NCI-H774 (cell line): ENCODE data around the gene BIN1.
"Not testable (repeated sequence)": the region's sequence is repeated elsewhere in the genome, so short reads cannot be mapped to it uniquely, and the experiment has no call there.

Experiments
- DNase-seq: peaks from one replicate; lab custom pipeline; 2025; lab: John Stamatoyannopoulos, UW

BIN1 gene

DNA sequence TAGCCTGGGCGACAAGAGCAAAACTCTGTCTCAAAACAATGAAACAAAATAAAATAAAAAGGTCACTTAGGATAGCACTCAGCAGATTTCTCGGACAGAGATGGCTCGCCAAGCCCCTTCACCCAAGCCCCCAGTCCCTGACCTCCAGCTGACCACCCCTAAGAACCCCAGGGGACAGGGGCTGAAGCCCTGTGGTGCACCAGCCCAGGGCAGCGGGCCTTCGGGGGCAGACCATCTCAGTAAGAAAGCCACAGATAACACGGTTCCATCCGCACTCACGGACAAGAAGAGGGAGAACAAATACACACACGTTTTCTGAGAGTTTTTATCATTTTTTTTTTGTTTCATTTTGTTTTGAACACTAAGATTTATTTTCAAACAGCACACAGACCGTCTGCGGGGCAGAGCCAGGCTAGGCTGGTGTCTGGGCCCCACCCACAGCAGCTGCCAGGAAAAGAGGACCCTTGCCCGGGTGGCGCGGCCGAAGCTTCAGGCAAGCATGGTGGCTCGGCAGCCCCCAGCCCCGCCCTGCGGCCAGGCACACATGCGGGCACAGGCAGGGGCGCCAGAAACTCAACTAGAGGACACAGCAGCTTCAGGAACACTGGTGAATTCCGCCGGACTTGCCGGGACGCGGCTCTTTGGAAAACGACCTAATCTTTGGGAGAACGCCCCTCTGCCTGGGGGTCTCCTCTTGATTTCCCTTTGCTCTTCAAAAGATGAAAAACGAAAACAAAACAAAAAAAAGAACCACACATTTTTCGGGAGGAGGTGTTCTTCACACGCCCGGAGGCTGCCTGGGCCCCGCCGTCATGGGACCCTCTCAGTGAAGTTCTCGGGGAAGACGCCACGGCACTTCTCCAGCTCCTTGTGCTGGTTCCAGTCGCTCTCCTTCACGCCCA, 59.0 kb downstream of the BIN1 start:
- no peak for DNase-seq

DNA sequence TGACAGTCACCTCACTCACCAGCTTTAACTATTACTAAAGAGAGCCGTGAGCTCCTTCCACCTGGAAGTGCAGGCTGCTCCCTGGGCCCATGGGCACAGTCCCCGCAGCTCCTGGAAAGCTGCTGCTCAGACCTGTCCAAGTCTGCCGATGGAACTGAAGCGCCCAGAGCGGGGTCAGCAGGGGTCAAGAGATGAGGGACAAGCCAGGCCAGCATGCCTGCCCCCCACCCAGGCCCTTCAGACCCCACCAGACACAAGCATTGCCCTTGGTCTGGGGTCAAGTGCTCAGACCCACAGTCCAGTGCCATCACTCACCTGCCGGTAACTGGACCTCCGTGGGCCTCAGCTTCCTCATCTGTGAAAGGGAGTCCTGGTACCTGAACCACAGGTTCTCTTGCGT, 59.9 kb downstream of the BIN1 start:
- no peak for DNase-seq

DNA sequence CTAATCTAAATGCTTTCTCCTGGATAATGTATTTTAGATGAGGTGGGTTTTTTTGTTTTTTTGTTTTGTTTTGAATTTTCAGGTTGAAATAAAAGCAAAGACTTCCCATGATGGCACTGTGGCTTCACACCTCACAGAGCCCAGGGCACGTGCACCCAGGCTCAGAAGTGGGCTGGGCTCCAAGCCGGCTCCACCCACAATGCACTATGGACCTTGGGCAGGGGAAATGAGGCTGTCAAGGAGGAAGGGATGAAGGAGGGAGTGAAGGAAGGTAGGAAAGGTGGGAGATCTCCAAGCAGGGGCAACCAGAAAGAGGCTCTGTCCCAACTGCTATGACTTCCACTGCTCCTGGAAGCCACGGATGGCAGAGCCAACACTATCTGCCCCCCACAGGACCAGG, 60.4 kb downstream of the BIN1 start:
- DNase-seq, result no peak

DNA sequence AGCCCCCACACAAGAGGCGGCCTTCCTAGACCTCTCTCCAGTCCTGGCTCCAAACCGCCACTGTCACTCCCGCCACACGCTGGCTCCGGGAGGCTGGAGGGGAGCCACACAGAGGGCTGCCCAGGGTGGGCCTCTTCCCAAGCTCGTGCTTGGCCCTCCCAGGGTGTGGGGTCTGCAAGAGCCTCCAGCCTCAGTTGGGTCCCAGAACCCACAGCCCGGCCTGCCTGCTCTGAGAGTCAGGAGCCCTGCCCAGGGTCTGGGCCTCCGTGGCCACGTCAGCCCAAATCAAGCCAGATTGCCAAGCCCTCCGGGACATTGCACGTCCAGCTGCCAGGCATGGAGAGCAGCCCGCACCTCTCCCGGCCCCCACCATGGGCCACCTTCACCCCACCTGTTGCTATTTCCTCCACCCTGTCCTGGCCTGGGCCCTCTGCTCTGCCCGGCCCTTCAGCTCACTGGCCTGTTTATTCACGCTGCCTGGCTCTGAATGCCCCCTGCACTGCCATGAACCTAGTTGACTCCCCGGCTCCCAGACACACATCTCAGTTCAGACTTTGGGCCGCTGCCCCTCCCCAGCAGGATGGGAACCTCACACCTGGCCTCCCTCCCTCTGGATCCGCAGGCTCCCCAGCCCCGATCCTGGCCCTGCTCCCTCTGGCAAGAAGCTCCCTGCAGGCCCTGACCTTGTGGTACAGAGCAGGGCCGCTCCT, 61.0 kb downstream of the BIN1 start:
- DNase-seq, result no peak

DNA sequence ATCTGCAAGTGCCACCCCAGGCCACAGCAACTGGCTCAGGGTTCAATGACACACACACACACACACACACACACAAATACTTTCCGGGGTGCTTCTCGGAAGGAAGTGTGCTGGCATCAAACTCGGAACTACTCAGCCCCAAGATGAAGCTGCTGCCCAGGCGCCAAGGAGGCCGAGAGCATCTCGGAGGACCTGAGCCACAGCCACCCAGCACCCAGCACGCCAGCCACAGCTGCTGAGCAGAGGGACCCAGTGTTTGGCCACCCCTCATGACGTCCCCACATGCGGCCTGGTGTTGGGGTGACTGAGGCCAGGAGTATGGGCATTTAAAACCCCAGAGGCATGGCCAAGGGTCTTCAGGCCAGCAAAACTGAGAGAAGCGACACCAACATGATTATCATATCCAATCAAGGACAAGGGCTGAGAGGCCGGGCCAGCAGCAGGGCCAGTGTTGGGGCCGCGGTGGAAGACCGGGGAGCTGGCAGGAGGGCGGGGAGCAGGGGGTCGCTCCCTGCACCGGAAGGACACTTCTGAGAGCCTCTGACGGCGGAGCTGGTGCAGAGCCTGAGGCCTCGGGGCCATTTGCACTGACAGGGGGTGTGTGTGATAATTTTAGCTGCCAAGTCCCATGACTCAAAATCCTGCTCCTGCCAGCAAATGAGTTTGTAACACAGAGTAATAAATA, 61.8 kb downstream of the BIN1 start:
- no peak for DNase-seq

DNA sequence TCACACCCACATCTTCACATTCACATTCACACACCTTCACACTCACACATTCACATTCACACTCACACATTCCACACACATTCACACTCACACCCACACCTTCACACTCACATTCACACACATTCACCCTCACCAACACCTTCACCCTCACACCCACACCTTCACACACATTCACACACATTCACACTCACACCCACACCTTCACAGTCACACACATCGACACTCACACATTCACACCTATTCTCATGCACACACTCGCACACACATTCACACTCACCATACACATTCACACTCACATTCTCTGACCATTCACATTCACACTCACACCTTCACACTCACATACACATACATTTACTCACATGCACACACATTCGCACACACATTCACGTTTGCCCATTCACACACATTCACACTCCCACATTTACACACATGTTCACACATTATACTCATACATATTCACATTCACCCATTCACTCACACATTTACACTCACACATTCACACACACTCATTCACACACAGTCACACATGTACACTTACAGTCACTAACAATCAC, 62.7 kb downstream of the BIN1 start:
- DNase-seq, result no peak

DNA sequence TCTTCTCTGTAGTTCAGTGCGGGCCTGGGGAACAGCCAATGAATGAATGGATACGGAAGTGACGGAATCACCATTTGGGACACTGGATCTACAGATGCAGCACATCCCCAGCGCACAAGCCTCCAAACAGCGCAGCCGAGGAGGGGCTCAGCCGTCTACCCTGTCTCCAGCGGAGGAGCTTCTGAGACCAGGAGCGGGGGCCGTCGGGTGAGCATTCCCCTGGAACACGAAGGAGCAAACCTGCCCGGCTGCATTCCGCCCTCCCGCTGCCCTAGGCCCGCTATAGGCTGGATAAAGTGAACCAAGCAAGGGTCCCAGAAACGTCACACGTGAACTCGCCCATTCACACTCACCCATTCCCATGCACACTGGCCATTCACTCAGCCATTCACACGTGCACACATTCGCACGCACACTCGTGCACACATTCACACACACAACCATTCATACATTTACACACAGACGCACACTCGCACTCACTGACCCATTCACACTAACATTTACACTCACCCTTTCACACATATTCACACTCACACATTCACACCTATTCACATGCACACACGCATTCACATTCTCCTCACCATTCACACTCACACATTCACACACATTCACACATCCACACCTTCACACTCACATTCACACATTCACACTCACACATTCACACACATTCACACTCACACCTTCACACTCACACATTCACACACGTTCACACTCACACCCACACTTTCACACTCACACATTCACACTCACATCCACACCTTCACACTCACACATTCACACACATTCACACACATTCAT, 63.4 kb downstream of the BIN1 start:
- no peak for DNase-seq

DNA sequence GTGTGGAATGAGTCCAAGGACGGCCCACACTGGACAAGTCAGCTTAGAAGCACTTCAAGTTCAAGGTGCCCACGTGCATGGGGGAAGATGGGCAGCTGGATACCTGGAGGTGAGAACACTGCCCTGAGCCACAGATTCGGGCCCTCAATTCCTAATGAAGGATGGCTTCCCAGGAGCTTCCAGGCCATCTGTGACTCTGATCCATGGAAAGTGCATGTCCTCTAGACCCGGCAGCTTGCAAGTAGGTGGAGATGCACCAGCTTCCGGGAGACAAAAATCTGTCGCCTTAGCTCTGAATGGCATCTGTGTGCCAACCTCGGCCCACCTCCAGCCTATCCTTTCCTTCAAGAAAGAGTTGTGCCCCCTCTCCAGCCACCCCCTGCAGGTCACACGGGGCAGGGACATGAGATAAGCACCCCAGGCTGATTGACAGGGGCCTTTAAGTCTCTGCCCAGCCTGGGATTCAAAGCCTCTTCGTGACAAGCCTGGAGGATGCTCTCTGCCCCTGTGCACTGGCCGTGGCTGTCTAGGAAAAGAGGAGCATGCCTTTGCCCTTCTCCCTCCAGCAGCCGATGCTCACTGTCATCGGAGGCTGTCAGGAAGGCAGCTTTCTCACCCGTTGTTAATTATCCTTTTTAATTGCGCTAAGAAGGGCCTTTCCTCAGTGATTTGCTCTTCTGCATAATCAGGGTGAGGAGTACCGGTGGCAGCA, 65.5 kb downstream of the BIN1 start:
- no peak for DNase-seq

DNA sequence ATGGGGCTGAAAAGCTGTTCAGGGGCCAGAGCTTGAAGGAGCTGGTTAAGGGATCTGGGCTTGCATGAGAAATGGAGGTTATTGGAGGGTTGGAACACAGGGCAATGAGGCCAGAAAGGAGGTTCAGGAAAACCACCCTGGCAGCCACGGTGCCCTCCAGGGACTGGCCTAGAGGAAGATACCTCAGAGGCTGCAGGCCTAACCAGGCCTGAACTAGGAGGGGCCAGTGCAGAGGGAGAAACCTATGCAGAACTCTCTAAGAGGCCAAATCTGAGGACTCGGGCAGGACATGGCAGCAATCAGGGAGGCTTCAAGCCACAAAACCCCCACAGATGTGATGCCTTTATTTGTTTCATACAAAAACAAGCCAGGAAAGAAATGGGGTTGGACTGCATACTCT, 66.8 kb downstream of the BIN1 start:
- DNase-seq, result no peak

DNA sequence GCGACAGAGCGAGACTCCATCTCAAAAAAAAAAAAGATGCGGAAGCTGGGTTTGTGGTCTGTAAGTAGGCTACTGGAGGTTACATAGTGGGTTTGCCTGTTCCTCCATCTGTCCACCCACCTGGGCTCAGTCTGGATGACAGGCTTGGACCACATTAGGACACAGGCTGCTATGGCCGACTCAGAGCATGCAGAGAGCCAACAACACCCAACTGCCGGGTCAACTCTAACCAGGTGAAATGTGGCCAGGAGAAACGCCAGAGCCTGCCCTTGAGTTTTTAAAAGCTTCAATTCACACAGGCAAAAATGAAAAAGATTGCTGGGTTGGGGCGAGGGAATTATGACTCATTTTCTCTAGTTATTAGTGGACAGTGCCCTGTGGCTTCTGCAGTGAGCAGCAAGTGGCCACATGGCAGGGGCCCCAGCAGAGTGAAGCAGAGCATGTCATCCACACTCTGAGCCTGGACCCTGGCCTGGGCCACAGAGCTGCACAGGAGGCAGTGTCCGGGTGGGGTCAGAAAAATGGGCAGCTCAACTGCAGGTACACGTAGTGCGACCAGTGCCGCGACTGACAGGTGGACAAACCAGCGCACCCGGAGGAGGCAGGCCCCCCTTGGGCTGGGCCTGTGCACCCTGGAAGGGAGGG, 67.4 kb downstream of the BIN1 start:
- no peak for DNase-seq

DNA sequence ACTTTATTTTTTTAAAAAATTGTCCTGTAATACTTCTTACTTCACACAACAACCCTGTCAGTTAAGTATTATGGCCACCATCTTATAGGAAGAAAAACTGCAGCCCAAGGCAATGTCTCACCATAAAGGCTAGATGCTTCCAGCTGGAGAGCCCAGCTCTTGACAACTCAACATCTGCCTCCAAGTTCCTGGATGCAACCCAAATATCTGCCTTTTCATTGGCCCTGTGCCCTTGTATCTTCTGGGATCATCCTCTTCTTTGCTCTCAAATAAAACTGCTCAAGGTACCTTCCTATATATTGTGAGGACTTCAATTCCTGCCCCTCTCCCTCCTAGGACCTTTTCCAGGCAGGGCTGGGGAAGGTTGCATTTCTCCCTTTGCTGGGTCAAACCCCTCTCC, 69.5 kb downstream of the BIN1 start:
- no peak for DNase-seq

DNA sequence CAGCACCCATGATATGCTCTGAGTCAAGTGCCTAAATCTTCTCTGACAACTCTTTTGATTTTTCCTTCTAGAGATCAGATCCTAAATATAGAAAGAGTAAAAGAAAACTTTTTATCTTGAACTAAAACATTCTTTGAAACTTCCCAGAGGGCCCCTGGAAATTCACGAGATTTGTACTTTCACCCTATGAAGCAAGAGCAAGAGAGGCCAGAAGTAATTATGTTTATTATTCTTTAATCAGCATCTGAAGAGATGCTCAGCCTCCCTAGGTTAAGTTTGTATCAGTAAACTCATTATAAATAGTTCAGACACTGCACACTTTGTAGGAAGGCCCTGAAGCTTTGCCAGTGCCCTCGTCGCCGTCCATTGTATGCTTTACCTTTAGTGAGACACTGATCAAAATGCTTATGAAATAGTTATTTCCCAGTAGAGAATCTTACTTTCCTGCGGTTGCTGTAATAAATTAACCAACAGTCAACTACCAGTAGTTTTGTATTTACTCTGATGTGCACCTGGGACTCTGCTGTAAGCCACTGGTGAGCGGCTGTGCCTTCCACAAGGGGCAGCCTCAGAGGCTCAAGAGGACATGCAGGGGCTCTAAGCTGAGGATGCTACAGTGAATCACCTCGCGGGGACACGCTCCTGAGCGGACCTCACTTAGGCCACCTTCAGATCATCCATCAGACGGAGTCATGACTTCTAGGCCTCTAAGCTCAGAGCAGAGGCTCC, 71.9 kb downstream of the BIN1 start:
- DNase-seq, result no peak

DNA sequence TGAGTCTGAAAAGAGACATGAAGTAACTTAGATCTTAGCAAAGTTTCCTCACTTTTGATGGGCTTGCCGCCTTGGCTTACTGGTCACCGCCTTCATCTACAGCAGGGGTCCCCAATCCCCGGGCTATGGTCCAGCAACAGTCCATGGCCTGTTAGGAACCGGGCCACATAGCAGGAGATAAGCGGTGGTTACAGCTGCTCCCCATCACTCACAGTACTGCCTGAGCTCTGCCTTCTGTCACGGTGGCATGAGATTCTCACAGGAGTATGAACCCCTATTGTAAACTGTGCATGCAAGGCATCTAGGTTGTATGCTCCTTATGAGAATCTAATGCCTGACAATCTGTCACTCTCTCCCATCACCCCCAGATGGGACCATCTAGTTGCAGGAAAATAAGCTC, 72.9 kb downstream of the BIN1 start:
- DNase-seq, result no peak

DNA sequence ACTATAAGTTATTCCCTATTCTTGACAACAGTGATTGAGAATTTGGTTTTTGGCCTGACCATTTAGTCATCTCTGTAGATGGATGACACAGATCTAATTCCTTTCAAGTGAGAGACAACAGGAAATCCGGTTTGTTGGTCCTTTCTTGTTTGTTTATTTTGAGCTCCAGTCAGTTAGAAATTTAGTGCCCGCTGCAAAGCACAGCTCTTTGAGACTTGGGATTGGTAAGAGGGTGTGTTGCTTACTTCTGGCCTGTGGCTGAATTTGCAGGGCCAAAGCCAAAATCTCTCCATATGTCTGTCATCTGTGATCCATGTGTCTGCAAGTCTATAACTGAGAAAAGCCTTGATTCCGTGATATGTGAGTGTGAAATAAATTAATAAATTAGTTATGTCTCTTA, 74.3 kb downstream of the BIN1 start:
- no peak for DNase-seq

DNA sequence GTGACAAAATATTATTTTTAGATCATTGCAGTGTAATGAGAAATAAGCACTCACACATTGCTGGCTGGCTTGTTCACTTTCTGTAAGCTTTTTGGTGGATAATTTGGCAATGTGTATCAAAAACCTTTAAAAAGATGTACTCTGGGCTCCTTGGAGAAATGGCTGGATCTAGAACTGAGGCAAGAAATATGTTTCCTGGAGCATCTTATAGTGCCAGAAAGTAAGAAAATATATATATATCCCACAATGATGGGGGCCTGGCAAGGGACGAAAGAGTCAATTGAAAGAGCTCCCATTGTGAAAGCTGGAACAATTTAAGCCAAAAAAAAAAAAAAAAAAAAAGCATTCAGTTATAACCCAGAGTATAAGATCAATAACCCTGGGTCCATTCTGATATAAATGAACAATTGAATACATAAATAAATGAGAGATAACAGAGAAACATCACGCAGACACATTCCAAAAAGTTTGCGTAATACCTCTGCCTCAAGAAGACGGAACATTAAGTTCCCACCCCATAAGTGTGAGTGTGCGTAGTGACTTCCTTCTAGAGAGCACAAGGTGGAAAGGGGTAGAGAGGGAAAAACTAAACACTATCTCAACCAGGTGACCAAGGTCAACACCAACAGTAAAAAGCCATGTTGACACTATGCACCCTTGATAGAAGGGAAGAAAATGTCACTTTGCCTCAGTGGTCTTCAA, 77.5 kb downstream of the BIN1 start:
- DNase-seq, result no peak

DNA sequence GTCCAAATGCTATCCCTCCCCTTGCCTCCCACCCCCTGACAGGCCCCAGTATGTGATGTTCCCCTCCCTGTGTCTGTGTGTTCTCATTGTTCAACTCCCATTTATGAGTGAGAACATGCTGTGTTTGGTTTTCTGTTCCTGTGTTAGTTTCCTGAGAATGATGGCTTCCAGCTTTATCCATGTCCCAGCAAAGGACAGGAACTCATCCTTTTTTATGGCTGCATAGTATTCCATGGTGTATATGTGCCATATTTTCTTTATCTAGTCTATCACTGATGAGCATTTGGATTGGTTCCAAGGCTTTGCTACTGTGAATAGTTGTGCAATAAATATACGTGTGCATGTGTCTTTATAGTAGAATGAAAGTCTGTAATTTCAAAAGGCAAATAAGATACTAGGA, 78.2 kb downstream of the BIN1 start:
- DNase-seq, result not testable (repeated sequence)

DNA sequence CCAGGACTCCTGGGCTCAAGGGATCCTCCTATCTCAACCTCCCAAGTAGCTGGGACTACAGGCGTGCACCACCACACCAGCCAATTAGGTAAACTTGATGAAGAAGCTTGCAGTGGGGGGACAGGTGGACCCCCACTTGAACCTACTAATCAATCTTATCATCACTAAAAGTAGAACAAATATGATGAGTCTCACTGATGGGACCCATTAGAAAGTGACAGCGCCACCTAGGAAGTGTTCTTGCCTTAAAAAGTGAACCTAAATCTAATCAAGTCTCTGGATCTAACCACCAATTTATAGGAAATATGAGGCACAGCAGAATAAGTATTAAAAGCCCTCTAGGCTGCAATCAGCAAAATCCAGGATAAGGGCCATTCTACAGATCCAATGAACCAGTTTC, 79.2 kb downstream of the BIN1 start:
- no peak for DNase-seq

DNA sequence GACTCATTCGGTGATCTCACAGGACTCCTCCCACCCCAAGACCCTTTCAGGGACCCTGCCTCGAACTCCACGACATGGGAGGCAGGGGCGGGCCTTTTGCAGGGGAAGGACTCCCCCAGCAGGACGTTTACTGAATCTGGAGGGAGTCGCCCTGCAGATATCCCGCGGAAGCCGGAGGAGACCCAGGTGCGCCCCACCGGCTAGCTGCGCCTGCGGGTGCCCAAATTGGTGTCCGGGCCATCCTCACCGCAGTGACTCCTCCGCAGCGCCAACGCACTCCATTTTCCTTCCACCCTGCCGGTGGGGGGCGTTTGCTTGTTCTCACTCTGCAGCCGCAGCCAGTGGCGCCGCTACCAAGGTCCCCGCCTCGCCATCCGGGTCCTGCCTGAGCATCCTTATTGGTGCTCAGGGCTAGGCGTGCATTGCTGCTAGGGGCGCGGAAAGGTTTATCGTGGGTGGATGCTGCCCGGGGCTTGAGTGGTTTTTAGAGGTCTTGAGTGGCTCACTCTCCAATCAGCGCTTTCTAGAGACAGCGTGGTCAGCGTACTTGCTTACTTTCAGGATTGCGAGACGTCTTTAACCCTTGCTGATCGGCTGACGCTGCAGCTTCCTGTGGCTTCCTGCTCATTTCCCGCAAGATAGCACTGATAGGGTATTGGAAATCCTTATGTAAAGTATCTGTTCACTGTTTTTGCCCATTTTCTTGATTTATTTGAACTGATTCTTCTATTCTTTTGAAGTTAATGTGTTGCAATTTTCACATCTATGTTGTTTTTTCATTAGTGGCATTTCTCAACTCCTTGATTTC, 81.4 kb downstream of the BIN1 start:
- peak; percentile 82 for DNase-seq
